Effector memory CD8-positive, alpha-beta T cell (primary cell): ENCODE measurements around the gene JAG1.

ENCODE experiments used
- ATAC-seq: fragments of 150-1000 bp; cut with Tn5 transposase; replicated peaks from 2 replicates; pipeline ENCODE4 v1.10.0; 2021; ENCODE audit warnings: mild to moderate bottlenecking, moderate library complexity
- DNase-seq, 3 experiments: peaks; one replicate each; pipeline ENCODE4 v3.0.0; 2021
- H3K27ac Mint-ChIP-seq, 2 donors: one replicate each; pipeline ENCODE4 v1.8.0; 2022; ENCODE audit warnings: mild to moderate bottlenecking in 2 of 2, mixed read lengths in 2 of 2, moderate library complexity in 2 of 2
- H3K27me3 Mint-ChIP-seq, 2 donors: one replicate each; pipeline ENCODE4 v1.8.0; 2022; ENCODE audit warnings: mixed read lengths in 2 of 2
- H3K36me3 Mint-ChIP-seq: one replicate; pipeline ENCODE4 v1.8.0; 2022; ENCODE audit warnings: mild to moderate bottlenecking, moderate library complexity, mixed read lengths; ENCODE audit not compliant: insufficient read depth
- H3K4me1 Mint-ChIP-seq, 2 donors: one replicate each; pipeline ENCODE4 v1.8.0; 2022; ENCODE audit warnings: low read depth in 2 of 2, mixed read lengths in 2 of 2
- H3K4me3 Mint-ChIP-seq, 2 donors: one replicate each; pipeline ENCODE4 v1.8.0; 2022; ENCODE audit warnings: mild to moderate bottlenecking in 2 of 2, mixed read lengths in 2 of 2, moderate library complexity in 2 of 2
- H3K9me3 Mint-ChIP-seq, 2 donors: one replicate each; pipeline ENCODE4 v1.8.0; 2022; ENCODE audit warnings: mixed read lengths in 2 of 2

The JAG1 gene

GRCh38 chr20:10641467-10641866 lies 32.3 kb downstream of the JAG1 start:
- DNase-seq (no peak), ATAC-seq (no peak)
- Mint-ChIP-seq H3K9me3 (no peaks in the 10 kb centered on the region), H3K36me3 (no peaks in the 10 kb centered on the region), H3K27me3 (peaks cover 0 to 4% of the 10 kb centered on the region in 2 donors), H3K27ac (no peak overlapping the region), H3K4me3 (no peak overlapping the region), H3K4me1 (no peaks in the 10 kb centered on the region)

DNA sequence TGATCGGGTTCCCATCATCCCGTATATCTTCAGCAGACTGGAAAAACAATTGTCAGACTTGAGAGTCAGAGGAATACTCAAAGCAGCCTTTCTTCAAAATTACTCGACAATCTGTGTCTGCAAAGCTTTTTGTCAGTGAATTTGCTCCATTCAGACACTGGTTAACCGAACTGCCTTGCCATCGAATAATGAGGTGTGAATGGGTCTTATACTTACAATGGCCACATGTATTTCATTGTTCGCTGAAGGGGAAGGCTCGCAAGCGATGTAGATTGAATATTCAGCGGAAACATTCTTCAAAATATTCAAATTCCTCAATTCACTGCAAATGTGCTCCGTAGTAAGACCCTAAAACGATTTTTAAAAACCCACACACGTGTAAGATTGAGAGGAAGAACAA lies 32.9 kb downstream of the JAG1 start:
- ATAC-seq: no peak
- Mint-ChIP-seq H3K36me3 (no peaks in the 10 kb centered on the region), H3K4me3 (no peak overlapping the region), H3K4me1 (no peaks in the 10 kb centered on the region), H3K9me3 (no peaks in the 10 kb centered on the region), H3K27ac (no peak overlapping the region), H3K27me3 (peaks cover 0 to 4% of the 10 kb centered on the region in 2 donors)
- DNase-seq: no peak

DNA sequence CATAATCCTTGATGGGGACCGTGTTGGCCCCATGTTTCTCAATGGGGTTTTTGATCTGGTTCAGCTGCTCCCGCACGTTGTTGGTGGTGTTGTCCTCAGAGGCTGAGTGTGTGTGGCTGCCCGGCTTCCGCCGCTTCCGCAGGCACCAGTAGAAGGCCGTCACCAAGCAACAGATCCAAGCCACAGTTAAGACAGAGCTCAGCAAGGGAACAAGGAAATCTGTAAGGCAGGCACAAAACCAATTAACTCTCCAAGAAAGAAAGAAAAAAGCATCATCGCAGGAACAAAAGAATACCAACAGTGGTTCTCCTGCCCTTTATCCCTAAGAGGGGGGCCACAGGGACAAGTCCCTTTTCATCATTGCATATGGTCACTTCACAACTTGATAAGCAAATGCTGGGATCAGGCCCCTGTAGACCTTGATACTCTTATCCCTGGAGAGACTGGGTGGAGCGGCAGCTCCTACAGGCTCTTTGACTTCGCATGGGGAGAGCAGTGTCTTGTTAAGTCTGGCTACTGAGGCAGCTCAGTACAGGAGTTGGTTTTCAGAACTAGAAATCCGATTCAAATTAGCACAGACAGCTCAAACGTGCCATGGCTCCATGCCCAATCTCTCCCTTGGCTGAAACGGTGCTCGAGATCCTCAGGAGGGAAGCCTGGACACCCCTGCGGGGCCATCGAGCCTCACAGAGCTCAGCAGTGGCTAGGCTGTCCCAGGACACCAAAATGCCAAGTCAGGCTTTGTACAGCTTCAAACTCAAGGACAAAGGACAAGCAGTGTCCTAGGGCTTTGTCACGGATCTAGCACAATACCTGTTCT lies 33.9 kb downstream of the JAG1 start:
- no peaks in the 10 kb centered on the region for H3K4me1 Mint-ChIP-seq
- no peak for ATAC-seq
- H3K27me3 Mint-ChIP-seq: peaks cover 0 to 4% of the 10 kb centered on the region in 2 donors
- no peaks in the 10 kb centered on the region for H3K9me3 Mint-ChIP-seq
- H3K4me3 Mint-ChIP-seq: no peak overlapping the region
- H3K27ac Mint-ChIP-seq: peak overlapping the region in 1 of 2 donors; percentile 31
- H3K36me3 Mint-ChIP-seq: no peaks in the 10 kb centered on the region
- no peak for DNase-seq

- Mint-ChIP-seq H3K27ac (no peak overlapping the region), H3K36me3 (no peaks in the 10 kb centered on the region), H3K9me3 (no peaks in the 10 kb centered on the region), H3K27me3 (peaks cover 0 to 4% of the 10 kb centered on the region in 2 donors), H3K4me3 (no peak overlapping the region), H3K4me1 (no peaks in the 10 kb centered on the region)
- no peak for ATAC-seq
- DNase-seq: no peak
These were observed 34.6 kb downstream of the JAG1 start for GRCh38 chr20:10639077-10639736.

GRCh38 chr20:10637563-10637962 lies 36.2 kb downstream of the JAG1 start:
- no peak overlapping the region for H3K27ac Mint-ChIP-seq
- DNase-seq (no peak), ATAC-seq (no peak)
- H3K9me3 Mint-ChIP-seq: no peaks in the 10 kb centered on the region
- H3K4me1 Mint-ChIP-seq: no peaks in the 10 kb centered on the region
- H3K4me3 Mint-ChIP-seq: no peak overlapping the region
- no peaks in the 10 kb centered on the region for H3K36me3 Mint-ChIP-seq
- H3K27me3 Mint-ChIP-seq: no peaks in the 10 kb centered on the region

GRCh38 chr20:10637031-10637559 lies 36.7 kb downstream of the JAG1 start:
- Mint-ChIP-seq H3K27ac (no peak overlapping the region), H3K27me3 (no peaks in the 10 kb centered on the region), H3K4me1 (no peaks in the 10 kb centered on the region), H3K9me3 (no peaks in the 10 kb centered on the region), H3K36me3 (no peaks in the 10 kb centered on the region), H3K4me3 (no peak overlapping the region)
- ATAC-seq (no peak), DNase-seq (no peak)

DNA sequence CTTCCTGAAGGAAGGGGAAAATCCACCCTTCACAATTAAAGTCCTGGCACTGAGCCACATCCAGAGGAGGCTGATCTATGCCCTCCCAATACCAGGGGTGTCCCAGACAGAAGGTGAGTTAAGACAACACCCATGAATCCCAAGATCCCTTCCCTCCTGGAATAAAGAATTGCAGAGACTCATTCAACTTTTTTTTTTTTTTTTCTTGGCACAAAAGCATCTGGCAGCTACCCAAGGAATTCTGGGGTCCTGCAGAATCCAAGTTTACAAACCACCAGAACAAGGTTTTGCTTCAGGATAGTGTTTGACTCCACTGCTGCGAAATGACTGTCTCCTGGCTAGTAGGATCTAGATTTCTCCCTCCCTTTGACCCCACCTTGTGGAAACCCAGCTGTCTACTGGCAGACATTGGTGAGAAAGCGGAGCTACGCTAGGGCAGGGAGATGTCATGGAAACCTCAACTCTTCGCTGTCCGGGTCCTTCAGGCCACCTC lies 37.4 kb downstream of the JAG1 start:
- no peaks in the 10 kb centered on the region for H3K4me1 Mint-ChIP-seq
- no peak for DNase-seq
- H3K36me3 Mint-ChIP-seq: no peaks in the 10 kb centered on the region
- no peaks in the 10 kb centered on the region for H3K27me3 Mint-ChIP-seq
- no peaks in the 10 kb centered on the region for H3K9me3 Mint-ChIP-seq
- no peak overlapping the region for H3K27ac Mint-ChIP-seq
- no peak overlapping the region for H3K4me3 Mint-ChIP-seq
- ATAC-seq: no peak

DNA sequence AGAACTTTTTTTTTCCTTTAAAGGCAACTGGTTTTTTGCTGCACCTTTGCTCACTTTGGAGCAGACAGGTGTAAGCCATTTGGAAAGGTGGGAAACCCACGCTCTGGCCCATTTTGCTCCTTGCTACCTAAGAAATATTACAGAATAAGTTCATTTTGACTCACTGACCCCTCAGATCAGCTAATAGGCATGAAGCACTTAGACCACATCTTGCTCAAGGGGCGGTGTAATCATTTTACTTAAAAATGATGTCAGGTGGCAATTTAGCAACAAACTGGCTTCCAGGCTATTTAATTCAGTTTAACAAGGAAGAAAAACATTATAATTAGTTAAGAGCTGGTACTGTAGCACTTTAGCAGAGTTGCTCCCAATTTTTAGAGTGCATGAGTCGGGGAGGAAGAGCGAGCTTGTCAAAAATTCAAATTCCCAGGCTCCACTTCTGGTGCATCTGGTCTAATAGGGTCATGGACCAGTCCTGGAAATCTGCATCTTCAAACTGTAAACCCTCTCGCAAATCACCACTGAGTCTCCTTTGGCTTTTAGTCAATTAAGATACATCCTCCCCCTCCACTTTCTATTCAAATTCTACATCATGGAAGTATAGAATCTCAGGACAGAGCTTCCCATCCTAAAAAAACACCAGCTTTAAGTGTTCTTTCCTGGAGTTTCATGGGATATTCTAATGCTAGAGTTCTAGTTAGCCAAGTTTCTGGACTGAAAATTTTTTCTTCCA lies 38.2 kb downstream of the JAG1 start:
- H3K27ac Mint-ChIP-seq: no peak overlapping the region
- no peak overlapping the region for H3K4me3 Mint-ChIP-seq
- H3K4me1 Mint-ChIP-seq: no peaks in the 10 kb centered on the region
- no peaks in the 10 kb centered on the region for H3K9me3 Mint-ChIP-seq
- DNase-seq: no peak
- no peaks in the 10 kb centered on the region for H3K27me3 Mint-ChIP-seq
- no peak for ATAC-seq
- no peaks in the 10 kb centered on the region for H3K36me3 Mint-ChIP-seq

DNA sequence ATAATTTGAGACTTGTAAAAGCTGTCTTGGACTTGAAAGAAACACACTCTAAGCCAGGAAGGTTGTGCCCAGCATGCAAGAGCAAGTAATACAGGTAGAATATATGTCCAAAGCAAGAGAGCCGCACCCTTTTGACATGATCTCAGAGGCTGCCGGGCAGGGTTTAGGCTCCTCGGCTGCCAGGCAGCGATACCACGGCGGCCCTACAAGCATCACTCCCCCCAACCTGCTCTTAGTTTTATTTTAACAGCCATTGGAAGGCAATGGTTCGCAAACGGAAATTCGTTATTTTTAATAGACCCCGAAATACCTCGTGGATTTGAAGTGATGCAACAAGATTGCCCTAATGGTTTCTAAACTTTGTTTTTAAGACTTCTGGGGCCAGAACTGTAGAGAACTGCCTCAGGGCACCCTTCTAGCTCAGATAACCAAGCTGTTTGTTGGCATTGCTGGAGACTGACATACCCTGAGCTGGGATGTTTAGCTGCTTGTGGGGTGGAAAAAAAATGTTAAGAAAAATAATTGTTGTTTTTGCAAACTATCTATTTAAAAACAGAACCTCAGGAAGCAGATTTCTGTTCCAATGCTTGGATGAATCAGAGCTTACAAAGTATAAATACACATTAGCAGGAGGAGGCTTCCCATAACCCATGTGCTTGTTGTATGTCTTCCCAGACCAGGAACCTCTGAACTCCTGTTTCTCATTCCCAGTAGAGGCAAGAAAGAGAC lies 39.0 kb downstream of the JAG1 start:
- Mint-ChIP-seq H3K9me3 (no peaks in the 10 kb centered on the region), H3K27ac (no peak overlapping the region), H3K36me3 (no peaks in the 10 kb centered on the region), H3K4me1 (no peaks in the 10 kb centered on the region), H3K4me3 (no peak overlapping the region), H3K27me3 (no peaks in the 10 kb centered on the region)
- no peak for ATAC-seq
- DNase-seq: no peak

- no peaks in the 10 kb centered on the region for H3K4me1 Mint-ChIP-seq
- DNase-seq (no peak), ATAC-seq (no peak)
- H3K4me3 Mint-ChIP-seq: no peak overlapping the region
- no peaks in the 10 kb centered on the region for H3K36me3 Mint-ChIP-seq
- no peaks in the 10 kb centered on the region for H3K9me3 Mint-ChIP-seq
- H3K27ac Mint-ChIP-seq: no peak overlapping the region
- H3K27me3 Mint-ChIP-seq: no peaks in the 10 kb centered on the region
These were observed 39.6 kb downstream of the JAG1 start for GRCh38 chr20:10634211-10634610.

DNA sequence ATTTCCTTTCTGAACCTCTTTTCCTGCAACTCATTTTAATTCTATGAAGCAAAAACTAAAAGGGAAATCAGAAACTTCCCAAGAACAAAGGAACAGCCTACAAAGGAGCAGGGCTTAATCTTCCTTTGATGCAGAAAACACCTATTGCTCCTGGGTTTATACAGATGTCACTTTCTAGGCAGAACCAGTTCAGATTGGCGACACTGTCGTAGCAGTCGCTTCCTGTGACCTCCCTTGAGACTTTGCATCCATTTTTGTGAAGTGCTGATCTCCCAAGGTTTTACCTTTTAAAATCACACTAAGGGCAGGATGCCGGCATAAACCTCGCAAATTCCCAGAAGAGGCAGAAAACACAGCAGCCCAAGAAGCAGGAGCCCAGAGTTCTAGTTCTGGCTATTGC lies 40.1 kb downstream of the JAG1 start:
- H3K9me3 Mint-ChIP-seq: no peaks in the 10 kb centered on the region
- no peaks in the 10 kb centered on the region for H3K36me3 Mint-ChIP-seq
- H3K4me1 Mint-ChIP-seq: no peaks in the 10 kb centered on the region
- no peaks in the 10 kb centered on the region for H3K27me3 Mint-ChIP-seq
- ATAC-seq (no peak), DNase-seq (no peak)
- no peak overlapping the region for H3K4me3 Mint-ChIP-seq
- H3K27ac Mint-ChIP-seq: no peak overlapping the region

DNA sequence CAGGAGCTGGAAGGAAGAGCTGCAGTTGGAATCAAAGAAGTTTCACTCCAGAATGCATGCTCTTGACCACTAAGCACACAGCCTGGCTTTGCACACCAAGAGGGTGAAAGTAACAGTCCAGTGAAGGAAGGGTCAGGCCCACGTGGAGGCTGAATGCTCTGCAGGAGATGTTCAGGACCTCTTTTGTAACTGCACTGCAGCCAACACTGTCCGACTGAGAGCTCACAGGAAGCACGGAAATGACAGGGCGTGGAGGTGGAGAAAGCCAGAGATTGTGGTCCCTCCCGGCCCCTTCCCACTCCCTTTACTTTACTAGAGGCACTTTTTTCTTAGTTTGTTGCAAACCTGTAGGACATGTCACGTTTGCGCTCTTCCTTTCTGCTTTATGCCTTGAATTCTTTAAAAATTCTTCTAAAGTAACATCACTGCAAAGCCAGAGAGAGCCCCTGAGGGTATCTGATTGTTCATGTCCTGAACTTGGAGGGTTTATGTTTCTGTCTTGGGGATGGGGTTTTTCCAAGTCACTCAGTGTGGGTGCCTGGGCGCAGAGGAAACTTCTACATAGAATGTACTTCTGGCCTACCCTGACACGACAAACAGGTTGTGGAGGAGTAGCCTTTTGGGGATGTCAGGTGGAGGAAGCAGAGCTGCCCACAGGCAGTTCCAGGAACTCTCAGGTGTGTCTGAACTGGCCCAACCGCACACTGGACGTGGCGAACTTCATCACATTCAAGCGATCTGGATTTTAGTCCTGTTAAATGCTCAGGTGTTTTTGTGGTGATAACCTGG lies 40.9 kb downstream of the JAG1 start:
- no peak overlapping the region for H3K4me3 Mint-ChIP-seq
- H3K4me1 Mint-ChIP-seq: no peaks in the 10 kb centered on the region
- no peaks in the 10 kb centered on the region for H3K9me3 Mint-ChIP-seq
- no peaks in the 10 kb centered on the region for H3K27me3 Mint-ChIP-seq
- DNase-seq (no peak), ATAC-seq (no peak)
- no peaks in the 10 kb centered on the region for H3K36me3 Mint-ChIP-seq
- peak overlapping the region in 1 of 2 donors; percentile 60 for H3K27ac Mint-ChIP-seq
